Gastroesophageal sphincter (tissue), 4 donors: ENCODE results near the gene SLC35F3. TPM values are rescaled to one million over a fixed set of nuclear protein-coding genes. Genes with fewer than 3 reads are reported as not detected.

ENCODE experiments used
- ATAC-seq: fragments of 150-250 bp; one replicate; pipeline ENCODE4 v1.9.1; 2016; ENCODE audit warnings: mild to moderate bottlenecking, moderate library complexity
- H3K27ac ChIP-seq, 4 donors: fragments of 200-600 bp; sonication (generic) in 3 of 4; 1 replicate in 3 of 4; 2 replicates in 1 of 4; pipeline ENCODE4 v1.5.1; 2016 to 2019
- H3K27me3 ChIP-seq: fragments of 200-600 bp; sonication (generic); one replicate; pipeline ENCODE4 v1.5.1; 2019
- H3K36me3 ChIP-seq, 2 donors: fragments of 200-600 bp; sonication (generic); one replicate each; pipeline ENCODE4 v1.5.1; 2019; ENCODE audit warnings: control low read depth in 1 of 2
- H3K4me1 ChIP-seq, 3 donors: fragments of 200-600 bp; sonication (generic); 1 replicate in 2 of 3; 2 replicates in 1 of 3; pipeline ENCODE4 v1.5.1; 2016 to 2019; ENCODE audit warnings: control low read depth in 2 of 3
- H3K4me3 ChIP-seq, 2 donors: fragments of 200-600 bp; sonication (generic); one replicate each; pipeline ENCODE4 v1.5.1; 2019; ENCODE audit warnings: mild to moderate bottlenecking in 1 of 2, moderate library complexity in 1 of 2
- H3K9me3 ChIP-seq, 3 donors: fragments of 200-600 bp; sonication (generic); one replicate each; pipeline ENCODE4 v1.5.1; 2017 to 2019; ENCODE audit warnings: control low read depth in 2 of 3
- EP300 ChIP-seq: sonication (generic); formaldehyde crosslinking; IDR thresholded peaks from one replicate; pipeline ENCODE4 v1.6.1; 2017; ENCODE audit warnings: antibody characterized with exemption, mild to moderate bottlenecking
- POLR2A ChIP-seq, 2 donors: fragments of 450-650 bp; IDR thresholded peaks; one replicate each; pipeline ENCODE4 v1.6.1; 2017; ENCODE audit warnings: antibody characterized with exemption in 2 of 2, mild to moderate bottlenecking in 2 of 2, moderate library complexity in 1 of 2
- POLR2AphosphoS5 ChIP-seq: sonication (generic); formaldehyde crosslinking; IDR thresholded peaks from one replicate; pipeline ENCODE4 v1.6.1; 2017; ENCODE audit warnings: antibody characterized with exemption
- WGBS, 2 donors: methylation state at CpG; one replicate each; pipeline ENCODE4 v1.1.5; 2018; ENCODE audit warnings: low coverage in 1 of 2; 5-methylcytosine and 5-hydroxymethylcytosine counted together
- total RNA-seq, 4 donors: library from RNA; depleted of rRNA; stranded (reverse); fragments of >200 nt; gene quantifications; one replicate each; pipeline ENCODE4 v1.1.0, GENCODE V29; 2016
- TF ChIP-seq, protein P1 (sequence below), 4 experiments: fragments of 200-600 bp in 2 of 4; fragments of 450-650 bp in 2 of 4; sonication (generic) in 1 of 4; IDR thresholded peaks; one replicate each; pipeline ENCODE4 v1.5.1; 2017 to 2019; ENCODE audit warnings: antibody characterized with exemption in 4 of 4, mild to moderate bottlenecking in 2 of 4, moderate library complexity in 2 of 4

SLC35F3 gene
- total RNA-seq, 4 donors from 2014 or later: 0.16 to 0.62 (median 0.54) TPM; not detected in 1

DNA sequence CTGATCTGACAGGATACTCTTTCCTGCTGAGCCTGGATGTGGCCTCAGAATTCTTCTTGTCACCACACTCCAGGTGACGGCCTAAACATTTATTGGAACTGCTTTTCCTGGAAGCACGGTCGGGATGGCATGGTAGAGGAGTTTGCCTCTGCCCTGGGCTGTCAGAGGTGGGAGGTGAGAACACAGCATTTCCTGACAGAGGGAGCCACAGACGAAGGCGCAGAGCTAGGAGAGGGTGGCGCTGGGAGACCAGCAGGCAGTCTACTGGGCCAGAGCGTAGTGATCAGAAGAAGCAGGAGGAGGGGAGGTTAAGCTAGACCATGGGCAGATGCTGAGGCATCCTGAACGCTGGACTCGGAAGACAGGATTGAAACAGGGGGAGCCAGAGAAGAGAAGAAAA lies 315.2 kb downstream of the SLC35F3 start:
- H3K4me3 ChIP-seq: no peak overlapping the region
- 60 to 81% methylated on average over 1 to 9 of the region's 9 CpGs for WGBS, 2 donors
- no peaks in the 10 kb centered on the region for H3K36me3 ChIP-seq
- no peak for ATAC-seq
- no peak overlapping the region for H3K27ac ChIP-seq
- H3K27me3 ChIP-seq: peaks cover 41% of the 10 kb centered on the region
- TF ChIP-seq POLR2A (IDR thresholded peaks at IDR 0.05) (no peak), EP300 (no peak), POLR2AphosphoS5 (no peak)
- TF ChIP-seq, protein P1, sequence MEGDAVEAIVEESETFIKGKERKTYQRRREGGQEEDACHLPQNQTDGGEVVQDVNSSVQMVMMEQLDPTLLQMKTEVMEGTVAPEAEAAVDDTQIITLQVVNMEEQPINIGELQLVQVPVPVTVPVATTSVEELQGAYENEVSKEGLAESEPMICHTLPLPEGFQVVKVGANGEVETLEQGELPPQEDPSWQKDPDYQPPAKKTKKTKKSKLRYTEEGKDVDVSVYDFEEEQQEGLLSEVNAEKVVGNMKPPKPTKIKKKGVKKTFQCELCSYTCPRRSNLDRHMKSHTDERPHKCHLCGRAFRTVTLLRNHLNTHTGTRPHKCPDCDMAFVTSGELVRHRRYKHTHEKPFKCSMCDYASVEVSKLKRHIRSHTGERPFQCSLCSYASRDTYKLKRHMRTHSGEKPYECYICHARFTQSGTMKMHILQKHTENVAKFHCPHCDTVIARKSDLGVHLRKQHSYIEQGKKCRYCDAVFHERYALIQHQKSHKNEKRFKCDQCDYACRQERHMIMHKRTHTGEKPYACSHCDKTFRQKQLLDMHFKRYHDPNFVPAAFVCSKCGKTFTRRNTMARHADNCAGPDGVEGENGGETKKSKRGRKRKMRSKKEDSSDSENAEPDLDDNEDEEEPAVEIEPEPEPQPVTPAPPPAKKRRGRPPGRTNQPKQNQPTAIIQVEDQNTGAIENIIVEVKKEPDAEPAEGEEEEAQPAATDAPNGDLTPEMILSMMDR (IDR thresholded peaks at IDR 0.05): no peak
- H3K9me3 ChIP-seq: no peaks in the 10 kb centered on the region
- H3K4me1 ChIP-seq: peaks cover 0 to 4% (median 0%) of the 10 kb centered on the region in 3 donors

DNA sequence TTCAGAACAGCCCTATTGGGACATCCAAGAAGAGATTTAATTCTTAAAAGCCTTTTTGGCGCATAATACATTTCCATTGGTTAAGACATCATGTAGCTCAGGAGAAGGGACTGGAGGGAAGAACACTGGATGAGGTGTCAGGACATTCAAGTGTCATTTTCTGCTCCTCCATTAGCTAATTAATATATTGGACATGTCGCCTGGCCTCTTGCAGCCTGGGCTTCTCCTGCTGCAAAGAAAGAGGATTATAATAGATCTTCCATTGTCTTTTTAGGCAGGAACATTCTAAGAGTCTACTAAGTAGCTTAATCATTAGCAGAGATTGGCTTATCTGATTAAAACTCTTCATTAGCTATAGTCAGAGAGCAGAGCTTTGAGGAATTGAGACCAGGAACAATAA lies 317.1 kb downstream of the SLC35F3 start:
- TF ChIP-seq, protein P1 (IDR thresholded peaks at IDR 0.05): no peak
- no peak for TF ChIP-seq POLR2A (IDR thresholded peaks at IDR 0.05)
- no peak for TF ChIP-seq POLR2AphosphoS5
- TF ChIP-seq EP300: no peak
- no peak overlapping the region for H3K4me3 ChIP-seq
- H3K9me3 ChIP-seq: no peaks in the 10 kb centered on the region
- no peak for ATAC-seq
- H3K27ac ChIP-seq: no peak overlapping the region
- H3K27me3 ChIP-seq: peaks cover 22% of the 10 kb centered on the region
- H3K36me3 ChIP-seq: no peaks in the 10 kb centered on the region
- WGBS, 2 donors: 80 to 93% methylated on average over 2 of the region's 2 CpGs
- no peaks in the 10 kb centered on the region for H3K4me1 ChIP-seq

DNA sequence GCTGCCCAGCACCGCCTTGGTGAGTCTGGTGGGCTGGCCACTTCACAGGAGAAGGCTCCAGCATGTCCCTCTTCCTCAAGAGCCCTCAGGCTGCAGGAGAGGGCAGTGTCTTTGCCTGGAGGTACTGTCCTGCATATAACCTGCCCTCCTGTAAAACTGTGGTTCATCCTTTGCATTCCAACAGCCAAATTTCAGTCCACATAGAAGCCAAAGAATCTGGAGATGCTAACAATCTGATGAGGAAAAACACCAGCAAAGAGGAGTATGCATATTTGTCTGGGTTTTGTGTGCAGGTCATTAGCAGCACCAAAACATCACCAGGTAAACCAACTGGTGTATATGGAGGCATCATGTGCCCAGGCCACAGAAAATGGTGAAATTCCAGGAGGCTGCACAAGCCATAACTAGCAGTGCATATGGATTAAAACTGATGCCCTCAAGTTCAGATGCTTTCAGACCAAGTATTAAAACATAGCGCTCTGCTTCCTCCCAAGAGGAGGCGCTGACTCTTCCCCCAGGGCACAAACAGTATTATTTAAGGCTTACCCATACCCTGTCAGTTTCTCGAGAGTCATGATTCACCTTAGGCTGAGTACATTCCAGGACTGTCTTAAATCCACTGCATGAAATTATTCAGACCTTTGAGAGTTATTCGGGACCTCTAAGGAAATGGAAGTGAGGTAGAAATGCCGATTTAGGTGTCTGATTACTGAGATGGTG lies 318.2 kb downstream of the SLC35F3 start:
- H3K27ac ChIP-seq: no peak overlapping the region
- no peaks in the 10 kb centered on the region for H3K9me3 ChIP-seq
- TF ChIP-seq POLR2AphosphoS5 (no peak), EP300 (no peak), POLR2A (IDR thresholded peaks at IDR 0.05) (no peak)
- TF ChIP-seq, protein P1 (IDR thresholded peaks at IDR 0.05): no peak
- peaks cover 20% of the 10 kb centered on the region for H3K27me3 ChIP-seq
- H3K4me3 ChIP-seq: no peak overlapping the region
- ATAC-seq: no peak
- H3K36me3 ChIP-seq: no peaks in the 10 kb centered on the region
- WGBS, 2 donors: 83% methylated on average over 1 to 6 of the region's 6 CpGs
- no peaks in the 10 kb centered on the region for H3K4me1 ChIP-seq

DNA sequence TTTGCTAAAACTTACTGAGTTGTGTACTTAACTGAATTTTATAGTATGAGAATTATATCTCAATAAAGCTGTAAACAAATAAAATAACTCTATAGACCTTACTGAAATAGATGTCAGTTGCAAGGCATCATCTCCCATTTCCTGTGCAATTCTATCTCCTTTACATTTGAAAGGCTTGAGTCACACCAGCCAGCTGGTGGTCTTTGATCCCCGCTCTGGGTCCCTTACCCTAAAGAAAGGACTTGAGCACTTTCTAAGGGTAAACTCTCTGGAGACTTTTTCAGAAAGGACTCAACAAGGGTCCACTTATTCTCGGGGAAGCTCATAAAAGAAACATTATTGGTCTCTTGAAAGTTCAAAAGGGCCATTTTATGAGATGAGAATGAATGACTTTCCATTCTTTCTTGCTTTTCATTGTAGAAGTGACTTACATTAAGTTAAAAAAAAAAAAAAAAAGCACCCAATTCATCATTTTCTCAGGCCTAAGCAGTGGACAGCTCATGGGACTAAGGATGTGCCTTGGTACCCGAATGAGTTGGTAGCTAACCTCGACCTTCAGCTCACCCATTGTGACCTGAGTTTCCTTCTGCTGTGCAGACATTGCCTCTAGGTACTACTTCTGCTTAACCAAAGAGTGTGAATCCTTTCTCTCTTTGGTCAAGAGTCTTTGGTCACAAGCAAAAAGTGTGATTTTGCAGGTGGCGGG lies 321.8 kb downstream of the SLC35F3 start:
- no peaks in the 10 kb centered on the region for H3K4me1 ChIP-seq
- no peak for ATAC-seq
- H3K27me3 ChIP-seq: peaks cover 25% of the 10 kb centered on the region
- WGBS, 2 donors: 63 to 82% methylated on average over 4 to 5 of the region's 5 CpGs
- no peaks in the 10 kb centered on the region for H3K36me3 ChIP-seq
- no peaks in the 10 kb centered on the region for H3K9me3 ChIP-seq
- TF ChIP-seq POLR2A (IDR thresholded peaks at IDR 0.05) (no peak), POLR2AphosphoS5 (no peak), EP300 (no peak)
- TF ChIP-seq, protein P1 (IDR thresholded peaks at IDR 0.05): no peak
- H3K27ac ChIP-seq: no peak overlapping the region
- no peak overlapping the region for H3K4me3 ChIP-seq

DNA sequence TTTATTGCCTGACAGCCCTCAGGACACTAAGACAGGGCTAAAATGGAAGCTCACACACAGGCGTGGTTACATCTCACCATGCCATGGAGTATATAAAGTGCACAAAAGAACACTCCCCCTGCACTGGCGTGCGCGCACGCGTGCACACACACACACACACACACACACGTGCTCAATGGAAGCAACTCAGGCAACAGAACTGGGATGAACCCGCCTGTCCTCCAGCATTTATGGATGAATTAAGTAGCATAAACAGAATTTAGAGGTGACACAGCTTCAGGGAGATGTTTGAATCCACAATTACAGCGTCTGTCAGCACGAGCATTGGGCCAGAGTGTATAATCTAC lies 322.3 kb downstream of the SLC35F3 start:
- no peak for ATAC-seq
- 60 to 80% methylated on average over 1 to 4 of the region's 10 CpGs for WGBS, 2 donors
- TF ChIP-seq POLR2A (IDR thresholded peaks at IDR 0.05): no peak
- TF ChIP-seq, protein P1 (IDR thresholded peaks at IDR 0.05): no peak
- no peak for TF ChIP-seq POLR2AphosphoS5
- no peak for TF ChIP-seq EP300

More for the DNA sequence above, 322.3 kb downstream of the SLC35F3 start:
- Histone ChIP-seq H3K27ac (no peak overlapping the region), H3K4me1 (no peaks in the 10 kb centered on the region), H3K4me3 (no peak overlapping the region), H3K9me3 (no peaks in the 10 kb centered on the region), H3K36me3 (no peaks in the 10 kb centered on the region), H3K27me3 (peaks cover 27% of the 10 kb centered on the region)
